ENCODE measurements around the gene XPNPEP2. TPM values are rescaled to one million over a fixed set of nuclear protein-coding genes. Genes with fewer than 3 reads are reported as not detected.

The XPNPEP2 gene
- total RNA-seq, 1 donor from 2014 or later: not detected

GRCh38 chrX:129779086-129779672 lies 40.4 kb downstream of the XPNPEP2 start:
- FAIRE-seq: peak; percentile 58
- H3K27me3 ChIP-seq (ENCODE audit: control insufficient read depth, insufficient read depth, low read length): no peaks in the 10 kb centered on the region
- no peaks in the 10 kb centered on the region for H3K36me3 ChIP-seq (ENCODE audit: control insufficient read depth, insufficient read depth, low read length)
- DNase-seq (ENCODE audit: low read depth): no peak
- TF ChIP-seq CTCF (IDR thresholded peaks at IDR 0.05; ENCODE audit: insufficient read depth, low read length, severe bottlenecking): no peak
- H3K4me3 ChIP-seq (ENCODE audit: low read depth, low read length): no peak overlapping the region

GRCh38 chrX:129779747-129780146 lies 41.0 kb downstream of the XPNPEP2 start, which contains the start of gene SASH3:
Gene SASH3 (plus strand): TSS chrX:129779949. CDS start chrX:129780098, 149 bp downstream.
- FAIRE-seq: no peak
- no peak for DNase-seq (ENCODE audit: low read depth)
- no peaks in the 10 kb centered on the region for H3K27me3 ChIP-seq (ENCODE audit: control insufficient read depth, insufficient read depth, low read length)
- TF ChIP-seq CTCF (IDR thresholded peaks at IDR 0.05; ENCODE audit: insufficient read depth, low read length, severe bottlenecking): no peak
- H3K36me3 ChIP-seq (ENCODE audit: control insufficient read depth, insufficient read depth, low read length): no peaks in the 10 kb centered on the region
- no peak within 1 kb of the TSS for H3K4me3 ChIP-seq (ENCODE audit: low read depth, low read length)

- Histone ChIP-seq H3K4me3 (ENCODE audit: low read depth, low read length) (no peak overlapping the region), H3K27me3 (ENCODE audit: control insufficient read depth, insufficient read depth, low read length) (no peaks in the 10 kb centered on the region), H3K36me3 (ENCODE audit: control insufficient read depth, insufficient read depth, low read length) (no peaks in the 10 kb centered on the region)
- no peak for DNase-seq (ENCODE audit: low read depth)
- TF ChIP-seq CTCF (IDR thresholded peaks at IDR 0.05; ENCODE audit: insufficient read depth, low read length, severe bottlenecking): no peak
- FAIRE-seq: no peak
Measured at GRCh38 chrX:129780441-129781105, 41.8 kb downstream of the XPNPEP2 start.

- FAIRE-seq (no peak), DNase-seq (ENCODE audit: low read depth) (no peak)
- TF ChIP-seq CTCF (IDR thresholded peaks at IDR 0.05; ENCODE audit: insufficient read depth, low read length, severe bottlenecking): no peak
- no peaks in the 10 kb centered on the region for H3K36me3 ChIP-seq (ENCODE audit: control insufficient read depth, insufficient read depth, low read length)
- H3K4me3 ChIP-seq (ENCODE audit: low read depth, low read length): no peak overlapping the region
- H3K27me3 ChIP-seq (ENCODE audit: control insufficient read depth, insufficient read depth, low read length): no peaks in the 10 kb centered on the region
Measured at GRCh38 chrX:129781134-129781672, 42.4 kb downstream of the XPNPEP2 start.

- H3K36me3 ChIP-seq (ENCODE audit: control insufficient read depth, insufficient read depth, low read length): no peaks in the 10 kb centered on the region
- DNase-seq (ENCODE audit: low read depth) (no peak), FAIRE-seq (no peak)
- H3K4me3 ChIP-seq (ENCODE audit: low read depth, low read length): no peak overlapping the region
- H3K27me3 ChIP-seq (ENCODE audit: control insufficient read depth, insufficient read depth, low read length): no peaks in the 10 kb centered on the region
- TF ChIP-seq CTCF (IDR thresholded peaks at IDR 0.05; ENCODE audit: insufficient read depth, low read length, severe bottlenecking): no peak
Measured at GRCh38 chrX:129781680-129782495, 43.1 kb downstream of the XPNPEP2 start.
